IMR-90 (cell line): ENCODE data around the gene EDA. TPM values are rescaled to one million over a fixed set of nuclear protein-coding genes. Genes with fewer than 3 reads are reported as not detected.

Experiments used
- ATAC-seq: fragments of 200-7000 bp; cut with Tn5 transposase; 2 replicates; pipeline ENCODE4 v1.9.1; 2020; ENCODE audit warnings: low read depth, mild to moderate bottlenecking, moderate library complexity
- BruUV-seq: library from RNA; stranded (reverse); fragments of 400-500 nt; replicated peaks from 2 replicates; lab custom pipeline; 2021; lab: Mats Ljungman, UMichigan
- CTCF ChIA-PET: fragments of 300-600 bp; formaldehyde crosslinking; extraction: SDS; loops from one replicate; lab custom pipeline; 2021; ENCODE audit warnings: antibody characterized with exemption; lab: Yijun Ruan, JAX
- POLR2A ChIA-PET: fragments of 300-600 bp; sonication (Branson Sonifier 250); formaldehyde crosslinking; loops from one replicate; lab custom pipeline; 2022; ENCODE audit warnings: antibody characterized with exemption; ENCODE audit not compliant: unreplicated experiment; lab: Charles Lee
- DNase-seq: peaks from one replicate; pipeline ENCODE4 v3.0.0; 2013
- H2AFZ ChIP-seq: replicated peaks from 2 replicates; pipeline ENCODE3; 2013; ENCODE audit warnings: low read length, mild to moderate bottlenecking; ENCODE audit not compliant: poor library complexity
- H2AK5ac ChIP-seq: 2 replicates; pipeline ENCODE4 v1.6.1; 2013; ENCODE audit warnings: low read depth, low read length, inconsistent platforms
- H2AK9ac ChIP-seq: replicated peaks from 2 replicates; pipeline ENCODE3; 2013; ENCODE audit warnings: mild to moderate bottlenecking, low read depth, low read length, moderate library complexity; ENCODE audit not compliant: poor library complexity
- H2BK120ac ChIP-seq: 2 replicates; pipeline ENCODE4 v1.6.1; 2013; ENCODE audit warnings: low read depth, low read length, inconsistent platforms
- H2BK15ac ChIP-seq: 3 replicates; pipeline ENCODE4 v1.6.1; 2013; ENCODE audit warnings: low read depth, low read length, inconsistent platforms
- H2BK20ac ChIP-seq: 2 replicates; pipeline ENCODE4 v1.6.1; 2013; ENCODE audit warnings: low read depth, mild to moderate bottlenecking, inconsistent platforms, low read length, moderate library complexity
- H2BK5ac ChIP-seq: 2 replicates; pipeline ENCODE4 v1.6.1; 2013; ENCODE audit warnings: mild to moderate bottlenecking, low read depth, low read length, inconsistent platforms; ENCODE audit not compliant: poor library complexity, severe bottlenecking
- H3K14ac ChIP-seq: replicated peaks from 2 replicates; pipeline ENCODE4 v1.6.1; 2013; ENCODE audit warnings: low read depth, low read length, inconsistent platforms
- H3K18ac ChIP-seq: 2 replicates; pipeline ENCODE4 v1.6.1; 2013; ENCODE audit warnings: low read depth, low read length, control low read depth
- H3K23ac ChIP-seq: 2 replicates; pipeline ENCODE4 v1.6.1; 2013; ENCODE audit warnings: low read depth, low read length, inconsistent platforms
- H3K27ac ChIP-seq: 2 replicates; pipeline ENCODE4 v1.5.1; 2013; ENCODE audit warnings: mild to moderate bottlenecking, control low read depth, low read length; ENCODE audit not compliant: insufficient read depth
- H3K27me3 ChIP-seq: 2 replicates; pipeline ENCODE4 v1.6.1; 2013; ENCODE audit warnings: low read length; ENCODE audit not compliant: control insufficient read depth, insufficient read depth
- H3K36me3 ChIP-seq: 2 replicates; pipeline ENCODE4 v1.6.1; 2013; ENCODE audit warnings: low read length, mixed read lengths; ENCODE audit not compliant: control insufficient read depth, insufficient read depth
- H3K4ac ChIP-seq: 2 replicates; pipeline ENCODE4 v1.6.1; 2013; ENCODE audit warnings: low read depth, low read length, inconsistent platforms
- H3K4me1 ChIP-seq: 2 replicates; pipeline ENCODE4 v1.6.1; 2013; ENCODE audit warnings: low read length, mixed read lengths; ENCODE audit not compliant: control insufficient read depth, insufficient read depth
- H3K4me2 ChIP-seq: 2 replicates; pipeline ENCODE4 v1.6.1; 2013; ENCODE audit warnings: low read depth, mild to moderate bottlenecking, control low read depth, low read length, moderate library complexity
- H3K4me3 ChIP-seq: 2 replicates; pipeline ENCODE4 v1.5.1; 2013; ENCODE audit warnings: low read depth, mild to moderate bottlenecking, control low read depth, low read length, moderate library complexity; ENCODE audit not compliant: insufficient read depth
- H3K56ac ChIP-seq: 2 replicates; pipeline ENCODE4 v1.6.1; 2013; ENCODE audit warnings: low read length, inconsistent platforms; ENCODE audit not compliant: insufficient read depth; ENCODE audit errors: extremely low read depth
- H3K79me1 ChIP-seq, 2 experiments: 2 replicates each; pipeline ENCODE4 v1.6.1; 2013; ENCODE audit warnings: low read length in 2 of 2, inconsistent platforms in 1 of 2, low read depth in 1 of 2
- H3K9ac ChIP-seq: 2 replicates; pipeline ENCODE4 v1.6.1; 2013; ENCODE audit warnings: low read depth, low read length, control low read depth
- H3K9me1 ChIP-seq: 2 replicates; pipeline ENCODE4 v1.6.1; 2013; ENCODE audit warnings: low read length, inconsistent platforms; ENCODE audit not compliant: insufficient read depth
- H3K9me3 ChIP-seq: 2 replicates; pipeline ENCODE4 v1.6.1; 2013; ENCODE audit warnings: low read length; ENCODE audit not compliant: control insufficient read depth, insufficient read depth
- H4K20me1 ChIP-seq: 2 replicates; pipeline ENCODE4 v1.6.1; 2013; ENCODE audit warnings: low read length, inconsistent platforms; ENCODE audit not compliant: insufficient read depth
- H4K5ac ChIP-seq: 2 replicates; pipeline ENCODE4 v1.6.1; 2013; ENCODE audit warnings: mild to moderate bottlenecking, low read depth, low read length, control low read depth
- H4K8ac ChIP-seq, 2 experiments: 2 replicates each; pipeline ENCODE4 v1.6.1; 2013; ENCODE audit warnings: low read depth in 2 of 2, low read length in 2 of 2, control low read depth in 1 of 2, inconsistent platforms in 1 of 2
- H4K91ac ChIP-seq: 2 replicates; pipeline ENCODE4 v1.6.1; 2013; ENCODE audit warnings: low read depth, low read length, inconsistent platforms; ENCODE audit not compliant: insufficient read depth
- BHLHE40 ChIP-seq: fragments of 150-350 bp; IDR thresholded peaks from 2 replicates; pipeline ENCODE4 v1.6.1; 2016; ENCODE audit warnings: mild to moderate bottlenecking, low read depth, low read length
- CHD1 ChIP-seq: IDR thresholded peaks from 2 replicates; pipeline ENCODE4 v1.6.1; 2012; ENCODE audit warnings: low read depth, low read length, improper control_type of control experiment
- MAFK ChIP-seq: IDR thresholded peaks from 2 replicates; pipeline ENCODE4 v1.6.1; 2012; ENCODE audit warnings: low read depth, low read length, improper control_type of control experiment
- MAZ ChIP-seq: IDR thresholded peaks from 2 replicates; pipeline ENCODE4 v1.6.1; 2012; ENCODE audit warnings: low read depth, mild to moderate bottlenecking, low read length, improper control_type of control experiment, moderate library complexity, borderline replicate concordance
- NFE2L2 ChIP-seq: fragments of 150-350 bp; IDR thresholded peaks from 2 replicates; pipeline ENCODE4 v1.6.1; 2016; ENCODE audit warnings: low read depth, mild to moderate bottlenecking, low read length
- RAD21 ChIP-seq: IDR thresholded peaks from 2 replicates; pipeline ENCODE4 v1.6.1; 2012; ENCODE audit warnings: low read length, improper control_type of control experiment
- WGBS, 2 experiments: methylation state at CpG; one replicate each; pipeline versions ENCODE4 v1.1.5 to v1.1.7; 2013; ENCODE audit warnings: missing lambda C conversion rate in 2 of 2; ENCODE audit not compliant: insufficient read length in 1 of 2; ENCODE audit errors: extremely low coverage in 2 of 2; 5-methylcytosine and 5-hydroxymethylcytosine counted together
- dilution Hi-C: fragments of 300-500 bp; cut with HindIII; formaldehyde crosslinking; loops from one replicate; pipeline ENCODE4 v1.14.3; 2018; ENCODE audit warnings: low sequenced_read_pairs; ENCODE audit not compliant: unreplicated experiment
- in situ Hi-C: fragments of 300-500 bp; cut with MboI; formaldehyde crosslinking; loops from 3 replicates; pipeline ENCODE4 v1.14.3; 2019; ENCODE audit warnings: low sequenced_read_pairs, inconsistent platforms, mixed read lengths
- intact Hi-C: fragments of 100-400 bp; cut with micrococcal nuclease; formaldehyde crosslinking; loops from 2 replicates; pipeline ENCODE4 v1.10.0; 2022
- polyA plus RNA-seq, 3 experiments: library from polyadenylated mRNA; depleted of rRNA; stranded (reverse); fragments of >200 nt; gene quantifications; 2 replicates each; pipeline ENCODE4 v1.2.3, GENCODE V29; 2012; ENCODE audit warnings: low replicate concordance in 1 of 3
- total RNA-seq: library from RNA; depleted of rRNA; stranded (reverse); fragments of >200 nt; gene quantifications from 2 replicates; pipeline ENCODE4 v1.2.3, GENCODE V29; 2012
- TF ChIP-seq, protein P1 (sequence below): fragments of 150-350 bp; IDR thresholded peaks from 2 replicates; pipeline ENCODE4 v1.6.1; 2017; ENCODE audit warnings: mild to moderate bottlenecking, antibody characterized with exemption, low read length, low read depth

The EDA gene
- total and polyA plus RNA-seq, 2 of the 4 experiments (the other 2 are of a cell fraction) = under 0.01 TPM; not detected in 1

DNA sequence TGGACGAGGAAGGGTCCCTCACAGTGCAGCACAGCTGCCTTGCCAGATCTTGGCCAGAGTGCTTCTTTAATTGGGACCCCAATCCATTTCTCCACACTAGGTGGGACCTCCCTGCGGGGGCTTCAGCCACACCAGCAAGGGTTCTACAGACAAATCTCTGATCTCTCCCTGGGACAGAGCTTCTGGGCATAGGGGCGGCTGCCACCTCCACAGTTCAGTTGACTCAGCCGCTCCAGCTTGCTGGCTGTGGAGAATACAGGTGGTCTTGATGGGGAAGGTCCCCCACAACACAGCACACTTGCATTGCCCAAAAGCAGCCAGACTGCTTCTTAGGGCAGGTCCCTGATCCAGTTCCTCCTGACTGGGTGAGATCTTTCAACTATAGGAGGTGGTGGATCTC, 199.6 kb downstream of the EDA start:
- WGBS, 2 experiments = no CpG with 5 or more reads among the region's 4 CpGs
- CTCF ChIA-PET = no interaction called here
- Histone ChIP-seq H3K36me3 (no peaks in the 10 kb centered on the region), H2BK15ac (no peak overlapping the region), H4K8ac (no peak overlapping the region), H2AK5ac (no peak overlapping the region), H3K4me2 (no peak overlapping the region), H2BK120ac (no peak overlapping the region), H3K14ac (no peak overlapping the region), H3K79me1 (no peaks in the 10 kb centered on the region), H3K27me3 (no peaks in the 10 kb centered on the region), H3K27ac (no peak overlapping the region), H3K56ac (no peak overlapping the region), H3K9ac (no peak overlapping the region), H3K4me1 (no peaks in the 10 kb centered on the region), H3K18ac (no peak overlapping the region), H3K9me3 (no peaks in the 10 kb centered on the region), H4K5ac (no peak overlapping the region), H2BK5ac (no peak overlapping the region), H3K9me1 (no peaks in the 10 kb centered on the region), H2AFZ (no peak overlapping the region), H3K4me3 (no peak overlapping the region), H4K20me1 (no peaks in the 10 kb centered on the region), H3K4ac (no peak overlapping the region), H2BK20ac (no peak overlapping the region), H2AK9ac (no peak overlapping the region), H3K23ac (no peak overlapping the region), H4K91ac (no peak overlapping the region)
- intact Hi-C loops (no loop called here), dilution Hi-C loops (no loop called here), in situ Hi-C loops (no loop called here)
- BruUV-seq = no TSS peak
- DNase-seq (no peak), ATAC-seq (no peak)
- POLR2A ChIA-PET = no interaction called here
- TF ChIP-seq MAFK (no peak), RAD21 (no peak), BHLHE40 (no peak), MAZ (no peak), NFE2L2 (no peak), CHD1 (no peak)
- TF ChIP-seq, protein P1, sequence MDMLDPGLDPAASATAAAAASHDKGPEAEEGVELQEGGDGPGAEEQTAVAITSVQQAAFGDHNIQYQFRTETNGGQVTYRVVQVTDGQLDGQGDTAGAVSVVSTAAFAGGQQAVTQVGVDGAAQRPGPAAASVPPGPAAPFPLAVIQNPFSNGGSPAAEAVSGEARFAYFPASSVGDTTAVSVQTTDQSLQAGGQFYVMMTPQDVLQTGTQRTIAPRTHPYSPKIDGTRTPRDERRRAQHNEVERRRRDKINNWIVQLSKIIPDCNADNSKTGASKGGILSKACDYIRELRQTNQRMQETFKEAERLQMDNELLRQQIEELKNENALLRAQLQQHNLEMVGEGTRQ = no peak
